ENCODE results near the gene SCFD2.
"Not testable (repeated sequence)": the region's sequence is repeated elsewhere in the genome, so short reads cannot be mapped to it uniquely, and the experiment has no call there.

GRCh38 chr4:53057108-53057507 lies 308.8 kb downstream of the SCFD2 start:
- TF ChIP-seq GABPA (IDR thresholded peaks at IDR 0.05 in 1 of 2, conservative IDR thresholded peaks at IDR 0.05 in 1 of 2); CTCF (IDR thresholded peaks at IDR 0.05; ENCODE audit: low read depth, low read length, missing input control); TAF1 (conservative IDR thresholded peaks at IDR 0.05); JUND (IDR thresholded peaks at IDR 0.05); FOXA1 (IDR thresholded peaks at IDR 0.05); YY1 (IDR thresholded peaks at IDR 0.05); REST (IDR thresholded peaks at IDR 0.05): not testable (repeated sequence)
